Fibroblast of villous mesenchyme (primary cell): ENCODE results near the gene LEUTX. TPM values are rescaled to one million over a fixed set of nuclear protein-coding genes. Genes with fewer than 3 reads are reported as not detected.

Experiments
- DNase-seq: peaks from one replicate; pipeline ENCODE4 v3.0.0-alpha.2; 2010; ENCODE audit warnings: low read depth
- H3K4me3 ChIP-seq: 2 replicates; pipeline ENCODE4 v1.5.1; 2011; ENCODE audit warnings: low read depth, mild to moderate bottlenecking, low read length
- CTCF ChIP-seq: IDR thresholded peaks from 2 replicates; pipeline ENCODE4 v1.5.1; 2012; ENCODE audit warnings: low read depth, mild to moderate bottlenecking, low read length; ENCODE audit not compliant: insufficient read depth
- total RNA-seq: library from RNA; depleted of rRNA; stranded (reverse); fragments of >200 nt; gene quantifications from 2 replicates; pipeline ENCODE4 v1.2.3, GENCODE V29; 2012

The LEUTX gene
- total RNA-seq, 1 donor: not detected

GRCh38 chr19:39827216-39827615, 48.6 kb downstream of the LEUTX start:
- H3K4me3 ChIP-seq: no peak overlapping the region
- no peak for DNase-seq
- TF ChIP-seq CTCF: no peak

GRCh38 chr19:39828015-39828653, 49.5 kb downstream of the LEUTX start:
- no peak for DNase-seq

GRCh38 chr19:39828654-39829032, 50.0 kb downstream of the LEUTX start:
- no peak for DNase-seq
- TF ChIP-seq CTCF: no peak
- H3K4me3 ChIP-seq: no peak overlapping the region

More at GRCh38 chr19:39828015-39828653, 49.5 kb downstream of the LEUTX start:
- no peak overlapping the region for H3K4me3 ChIP-seq
- TF ChIP-seq CTCF: no peak

- DNase-seq: no peak
- no peak for TF ChIP-seq CTCF
- H3K4me3 ChIP-seq: no peak overlapping the region
These were observed 51.1 kb downstream of the LEUTX start for GRCh38 chr19:39829702-39830275.

- no peak for DNase-seq
- no peak overlapping the region for H3K4me3 ChIP-seq
- no peak for TF ChIP-seq CTCF
These were observed 51.8 kb downstream of the LEUTX start for GRCh38 chr19:39830406-39830805.

DNA sequence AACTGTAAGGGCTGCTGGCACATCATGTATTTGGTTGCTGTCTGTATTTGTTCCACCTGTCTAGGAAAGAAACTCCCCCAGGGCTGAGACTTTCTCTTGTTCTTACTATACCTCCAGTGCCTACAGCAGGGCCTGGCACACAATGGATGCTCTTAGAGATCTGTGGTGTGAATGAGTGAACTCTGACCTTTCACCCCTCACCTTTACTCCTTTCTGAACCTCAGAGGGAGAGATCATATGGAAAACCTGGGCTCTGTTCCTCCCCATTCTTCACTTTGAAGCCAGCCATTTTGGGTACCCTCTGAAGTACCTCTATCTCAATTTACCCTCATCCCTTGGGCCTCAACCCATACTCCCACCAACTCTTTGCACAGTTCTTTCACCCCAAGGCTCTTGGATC, 52.2 kb downstream of the LEUTX start:
- H3K4me3 ChIP-seq: no peak overlapping the region
- no peak for DNase-seq
- TF ChIP-seq CTCF: no peak

DNA sequence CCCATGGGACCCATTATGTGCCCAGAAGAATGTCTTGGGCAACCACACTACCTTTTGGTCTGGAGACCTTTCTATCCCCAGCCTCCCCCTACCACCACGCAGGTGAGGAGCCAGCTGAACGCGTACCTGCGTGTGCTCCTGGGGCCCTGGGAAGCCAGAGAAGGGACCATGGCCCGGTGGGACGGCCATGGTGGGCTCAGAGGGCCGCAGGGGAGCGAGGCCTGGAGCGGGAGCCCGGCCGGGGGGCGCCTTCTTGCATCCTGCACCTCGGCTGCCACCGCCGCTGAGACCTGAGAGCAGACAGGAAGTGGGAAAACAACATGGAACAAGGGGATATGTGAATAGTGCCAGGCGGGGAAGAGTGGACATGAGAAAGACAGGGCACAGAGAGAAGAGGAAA, 53.0 kb downstream of the LEUTX start:
- no peak for TF ChIP-seq CTCF
- H3K4me3 ChIP-seq: no peak overlapping the region
- DNase-seq: no peak
